Kidney epithelial cell (primary cell): ENCODE measurements around the gene TBL1XR1. TPM values are rescaled to one million over a fixed set of nuclear protein-coding genes. Genes with fewer than 3 reads are reported as not detected.

Experiments used
- DNase-seq: peaks from one replicate; pipeline ENCODE4 v3.0.0-alpha.2; 2010; ENCODE audit warnings: low read depth
- H3K27me3 ChIP-seq: 2 replicates; pipeline ENCODE4 v1.6.0; 2011; ENCODE audit warnings: low read length; ENCODE audit not compliant: control insufficient read depth, insufficient read depth
- H3K36me3 ChIP-seq: 2 replicates; pipeline ENCODE4 v1.5.1; 2011; ENCODE audit warnings: low read length; ENCODE audit not compliant: control insufficient read depth, insufficient read depth
- H3K4me3 ChIP-seq: 2 replicates; pipeline ENCODE4 v1.5.1; 2011; ENCODE audit warnings: low read depth, mild to moderate bottlenecking, control low read depth, low read length
- total RNA-seq: library from RNA; depleted of rRNA; stranded (reverse); fragments of >200 nt; gene quantifications from 2 replicates; pipeline ENCODE4 v1.2.3, GENCODE V29; 2015
- TF ChIP-seq, protein P1 (sequence below): IDR thresholded peaks from 2 replicates; pipeline ENCODE4 v1.5.1; 2011; ENCODE audit warnings: mild to moderate bottlenecking, moderate library complexity, low read length, control low read depth, inconsistent platforms; ENCODE audit not compliant: insufficient read depth, poor library complexity, severe bottlenecking

Gene TBL1XR1
- 81.4 and 90.1 TPM in 2 replicates for total RNA-seq

DNA sequence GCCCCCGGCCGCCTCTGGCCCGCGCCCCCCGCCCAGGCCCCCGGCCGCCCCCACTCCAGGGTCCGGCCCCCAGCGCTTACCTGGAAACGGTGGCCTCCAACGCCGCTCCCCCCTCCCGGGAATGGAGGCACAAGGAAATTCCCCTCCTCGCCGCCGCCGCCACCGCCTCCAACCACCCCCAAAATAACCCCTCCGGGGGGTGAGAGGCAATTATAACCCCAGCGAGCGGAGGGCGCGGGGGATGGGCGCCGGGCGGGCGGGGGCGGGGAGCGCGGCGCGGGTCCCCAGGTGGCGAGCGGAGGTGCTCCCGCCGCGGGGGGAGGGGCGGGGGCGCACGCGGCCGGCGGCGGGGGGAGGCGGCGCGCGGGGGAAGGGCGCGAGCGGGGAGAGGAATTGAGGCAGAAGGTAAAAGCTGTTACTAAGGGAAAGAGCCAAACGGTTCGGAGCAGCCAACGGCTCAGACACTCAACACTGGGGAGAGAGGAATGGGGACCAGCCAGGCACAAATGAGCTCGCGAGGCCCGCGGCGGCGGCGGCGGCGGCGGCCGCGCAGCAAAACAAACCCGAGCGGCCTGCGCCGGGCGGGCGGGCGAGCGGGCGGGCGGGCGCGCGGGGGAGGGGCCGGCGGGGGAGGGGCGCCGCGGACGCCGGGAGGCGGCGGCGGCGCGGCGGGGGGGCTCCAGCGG, at the start of gene TBL1XR1:
TSS of gene TBL1XR1 (minus strand) at position 442 of the 686 bp plus-strand sequence. CDS start 132,505 bp downstream, outside the sequence.
- Histone ChIP-seq H3K36me3 (no peaks in the 10 kb centered on the region), H3K4me3 (peak within 1 kb of the TSS; percentile 78), H3K27me3 (no peaks in the 10 kb centered on the region)
- peak; percentile 77 for DNase-seq
- TF ChIP-seq, protein P1, sequence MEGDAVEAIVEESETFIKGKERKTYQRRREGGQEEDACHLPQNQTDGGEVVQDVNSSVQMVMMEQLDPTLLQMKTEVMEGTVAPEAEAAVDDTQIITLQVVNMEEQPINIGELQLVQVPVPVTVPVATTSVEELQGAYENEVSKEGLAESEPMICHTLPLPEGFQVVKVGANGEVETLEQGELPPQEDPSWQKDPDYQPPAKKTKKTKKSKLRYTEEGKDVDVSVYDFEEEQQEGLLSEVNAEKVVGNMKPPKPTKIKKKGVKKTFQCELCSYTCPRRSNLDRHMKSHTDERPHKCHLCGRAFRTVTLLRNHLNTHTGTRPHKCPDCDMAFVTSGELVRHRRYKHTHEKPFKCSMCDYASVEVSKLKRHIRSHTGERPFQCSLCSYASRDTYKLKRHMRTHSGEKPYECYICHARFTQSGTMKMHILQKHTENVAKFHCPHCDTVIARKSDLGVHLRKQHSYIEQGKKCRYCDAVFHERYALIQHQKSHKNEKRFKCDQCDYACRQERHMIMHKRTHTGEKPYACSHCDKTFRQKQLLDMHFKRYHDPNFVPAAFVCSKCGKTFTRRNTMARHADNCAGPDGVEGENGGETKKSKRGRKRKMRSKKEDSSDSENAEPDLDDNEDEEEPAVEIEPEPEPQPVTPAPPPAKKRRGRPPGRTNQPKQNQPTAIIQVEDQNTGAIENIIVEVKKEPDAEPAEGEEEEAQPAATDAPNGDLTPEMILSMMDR = no peak

DNA sequence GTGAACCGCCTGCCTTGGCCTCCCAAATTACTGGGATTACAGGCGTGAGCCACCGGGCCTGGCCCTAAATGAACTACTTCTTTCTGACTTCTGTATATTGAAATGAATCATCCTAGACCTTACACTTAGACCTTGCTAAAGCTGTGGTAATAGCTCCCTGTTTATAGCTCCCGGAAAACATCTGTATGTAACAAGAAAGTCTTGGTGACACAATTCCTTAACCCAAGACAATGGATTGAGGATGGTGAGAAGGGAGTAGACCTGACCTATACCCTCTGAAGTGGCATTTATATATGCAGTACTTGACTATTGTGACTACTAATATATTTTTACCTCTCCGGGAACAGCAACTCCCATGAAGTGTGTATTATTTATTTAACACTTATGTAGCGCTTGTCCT, 48.0 kb upstream of the TBL1XR1 start:
- Histone ChIP-seq H3K27me3 (no peaks in the 10 kb centered on the region), H3K4me3 (no peak overlapping the region), H3K36me3 (no peaks in the 10 kb centered on the region)
- TF ChIP-seq, protein P1 = no peak
- no peak for DNase-seq

DNA sequence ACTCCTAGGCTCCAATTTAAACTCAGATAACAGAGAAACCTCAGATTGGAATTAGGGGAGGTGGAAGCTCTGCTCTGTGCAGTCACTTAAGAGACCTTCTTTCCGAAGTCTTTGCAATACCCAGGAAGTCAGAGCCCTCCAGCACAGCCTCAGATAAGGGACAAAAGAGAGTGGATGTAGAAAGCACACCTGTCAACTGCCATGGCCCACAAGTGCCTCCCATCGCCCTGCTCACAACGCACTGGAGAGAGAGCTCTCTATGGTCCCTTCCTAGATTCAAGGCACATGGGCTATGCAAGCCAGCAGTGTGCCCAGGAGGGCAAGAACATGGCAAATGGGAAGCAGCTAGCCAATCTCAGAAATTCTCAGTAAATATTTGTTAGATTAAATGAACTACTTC, 47.3 kb upstream of the TBL1XR1 start:
- Histone ChIP-seq H3K4me3 (no peak overlapping the region), H3K27me3 (no peaks in the 10 kb centered on the region), H3K36me3 (no peaks in the 10 kb centered on the region)
- DNase-seq = no peak
- TF ChIP-seq, protein P1 = no peak

DNA sequence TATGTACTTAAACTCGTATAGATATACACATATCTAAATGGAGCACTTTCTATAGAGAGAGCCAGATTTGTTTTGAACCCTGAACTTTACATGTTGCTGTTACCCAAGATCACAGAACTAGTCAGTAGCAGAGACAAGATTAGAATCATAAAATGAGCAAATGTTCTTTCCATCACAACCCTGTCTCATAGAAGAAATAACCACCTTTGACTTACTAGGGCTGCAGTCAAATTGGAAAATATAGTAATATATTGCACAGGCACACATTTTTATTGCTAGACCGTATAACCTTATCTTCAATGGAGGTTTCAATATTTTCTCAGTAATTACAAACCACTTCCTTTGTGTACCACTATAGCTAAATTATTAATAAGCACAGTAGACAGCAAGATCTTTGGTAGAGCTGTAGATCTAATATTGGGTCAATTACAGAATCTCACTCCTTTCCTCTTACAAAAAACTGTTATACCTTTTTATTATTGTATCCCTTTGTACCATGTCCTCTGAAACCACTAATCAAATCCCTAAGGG, 41.5 kb upstream of the TBL1XR1 start:
- H3K27me3 ChIP-seq = no peaks in the 10 kb centered on the region
- TF ChIP-seq, protein P1 = no peak
- no peaks in the 10 kb centered on the region for H3K36me3 ChIP-seq
- DNase-seq = no peak
- no peak overlapping the region for H3K4me3 ChIP-seq

DNA sequence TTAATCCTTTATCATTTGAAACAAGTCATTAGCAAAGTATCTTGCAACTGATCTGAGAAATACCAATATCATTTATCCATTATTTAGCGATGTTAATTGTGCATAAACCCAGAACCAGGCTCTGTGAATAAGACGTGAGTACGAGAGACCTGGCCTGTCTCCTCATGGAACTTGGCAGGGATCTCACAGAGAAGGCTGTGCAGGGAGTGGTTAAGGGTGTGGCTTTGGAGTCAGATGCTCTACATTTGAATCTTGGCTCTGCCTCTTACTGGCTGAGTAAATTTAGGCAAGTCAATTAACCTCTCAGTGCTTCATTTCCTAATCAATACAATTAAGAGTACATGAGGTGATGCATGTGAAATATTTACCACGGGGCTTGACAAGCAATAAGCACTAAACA, 39.9 kb upstream of the TBL1XR1 start:
- DNase-seq = no peak
- no peak overlapping the region for H3K4me3 ChIP-seq
- H3K36me3 ChIP-seq = no peaks in the 10 kb centered on the region
- H3K27me3 ChIP-seq = no peaks in the 10 kb centered on the region
- TF ChIP-seq, protein P1 = no peak

DNA sequence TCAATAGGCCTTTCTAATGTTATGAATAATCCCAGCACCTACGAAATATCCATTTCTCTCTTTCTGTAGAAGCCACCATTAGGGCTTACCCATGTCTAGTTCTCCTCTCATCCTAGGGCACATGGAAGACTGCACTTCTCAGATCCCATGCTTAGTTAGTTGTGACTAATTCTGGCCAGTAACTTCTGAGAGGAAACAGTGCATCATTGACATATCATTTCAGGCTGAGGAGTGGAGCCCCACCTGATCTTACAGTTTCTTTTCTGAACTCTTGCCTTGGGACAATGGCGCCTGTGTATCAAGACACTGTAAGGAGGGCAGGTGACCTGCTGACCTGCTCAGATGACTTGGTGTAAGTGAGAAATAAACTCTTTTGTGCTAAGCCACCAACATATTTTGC, 39.4 kb upstream of the TBL1XR1 start:
- no peaks in the 10 kb centered on the region for H3K36me3 ChIP-seq
- no peak overlapping the region for H3K4me3 ChIP-seq
- H3K27me3 ChIP-seq = no peaks in the 10 kb centered on the region
- no peak for DNase-seq
- TF ChIP-seq, protein P1 = no peak
